Measurements from ENCODE around the gene COMMD10. TPM values are rescaled to one million over a fixed set of nuclear protein-coding genes. Genes with fewer than 3 reads are reported as not detected.
A peak's percentile ranks its signal among the peaks of the same experiment; 100 is the strongest.

Gene COMMD10
- total and polyA plus RNA-seq, 4 experiments from 2014 or later, result 31.4 to 54.3 (median 35.2) TPM

DNA sequence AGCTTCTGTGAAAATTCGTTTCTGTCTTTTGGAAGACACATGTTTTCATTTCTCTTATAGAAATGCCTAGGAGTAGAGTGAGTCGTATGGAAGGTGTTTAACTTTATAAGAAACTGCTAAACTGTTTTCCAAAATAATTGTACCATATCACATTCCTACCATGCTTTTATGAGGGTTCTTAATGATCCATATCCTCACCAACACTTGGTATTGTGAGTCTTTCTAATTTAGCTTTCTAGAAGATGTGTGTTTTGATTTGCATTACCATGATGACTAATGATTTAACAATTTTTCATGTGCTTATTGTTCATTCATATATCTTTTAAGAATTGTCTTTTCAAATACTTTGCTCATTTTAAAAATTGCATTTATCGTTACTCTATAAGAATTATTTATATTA lies 223.6 kb downstream of the COMMD10 start:
- Histone ChIP-seq H3K4me1 (ENCODE audit: insufficient read depth, low read length) (no peaks in the 10 kb centered on the region), H3K9me3 (ENCODE audit: control insufficient read depth in 1 of 2, low read length in 2 of 2) (peaks cover 0 to 3% of the 10 kb centered on the region in 2 donors), H3K36me3 (ENCODE audit: insufficient read depth, low read length) (peaks cover 9% of the 10 kb centered on the region), H3K27ac (ENCODE audit: low read depth, low read length) (no peak overlapping the region), H3K27me3 (ENCODE audit: insufficient read depth, low read length) (no peaks in the 10 kb centered on the region), H3K4me3 (ENCODE audit: low read length in 2 of 2) (no peak overlapping the region)
- Mint-ChIP-seq H3K27ac (no peak overlapping the region), H3K9me3 (peaks cover 18 to 83% (median 65%) of the 10 kb centered on the region in 8 donors), H3K27me3 (no peaks in the 10 kb centered on the region), H3K36me3 (peaks cover 83 to 97% of the 10 kb centered on the region in 2 donors), H3K4me3 (no peak overlapping the region), H3K4me1 (peaks cover 0 to 9% (median 9%) of the 10 kb centered on the region in 4 donors)
- intact Hi-C loops (cut with micrococcal nuclease), result no loop called here
- DNase-seq, result no peak
- POLR2A ChIA-PET (ENCODE audit: partially characterized antibody), result no interaction called here
- CTCF ChIA-PET (ENCODE audit: partially characterized antibody), result no interaction called here

DNA sequence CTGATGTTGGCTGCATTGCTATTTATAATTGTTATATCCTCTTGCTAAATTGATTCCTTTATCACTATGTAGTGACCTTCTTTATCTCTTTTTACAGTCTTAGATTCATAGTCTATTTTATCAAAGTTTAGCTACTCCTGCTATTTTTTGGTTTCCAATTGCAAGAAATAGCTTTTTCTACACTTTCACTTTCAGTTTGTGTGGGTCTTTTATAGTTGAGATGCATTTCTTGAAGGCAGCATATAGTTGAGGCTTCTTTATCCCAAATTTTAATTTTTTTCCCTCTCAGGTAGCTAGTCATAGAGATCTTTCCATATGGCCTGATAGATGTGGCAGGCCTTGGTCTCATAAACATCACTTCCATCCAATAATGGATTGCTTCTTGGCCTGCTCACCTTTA lies 228.5 kb downstream of the COMMD10 start:
- ChIA-PET POLR2A (ENCODE audit: partially characterized antibody) (no interaction called here), CTCF (ENCODE audit: partially characterized antibody) (no interaction called here)
- Histone ChIP-seq H3K36me3 (ENCODE audit: insufficient read depth, low read length) (peaks cover 2% of the 10 kb centered on the region), H3K27ac (ENCODE audit: low read depth, low read length) (no peak overlapping the region), H3K9me3 (ENCODE audit: control insufficient read depth in 1 of 2, low read length in 2 of 2) (peaks cover 0 to 2% of the 10 kb centered on the region in 2 donors), H3K27me3 (ENCODE audit: insufficient read depth, low read length) (no peaks in the 10 kb centered on the region), H3K4me3 (ENCODE audit: low read length in 2 of 2) (no peak overlapping the region), H3K4me1 (ENCODE audit: insufficient read depth, low read length) (no peaks in the 10 kb centered on the region)
- Mint-ChIP-seq H3K4me1 (peaks cover 0 to 11% (median 9%) of the 10 kb centered on the region in 4 donors), H3K27me3 (no peaks in the 10 kb centered on the region), H3K27ac (peak overlapping the region in 2 of 7 donors; percentile 61 to 62), H3K4me3 (peak overlapping the region in 4 of 8 donors; percentile 0 to 54 (median 39)), H3K9me3 (peaks cover 6 to 65% (median 44%) of the 10 kb centered on the region in 8 donors), H3K36me3 (peaks cover 70 to 96% of the 10 kb centered on the region in 2 donors)
- no peak for DNase-seq
- intact Hi-C loops (cut with micrococcal nuclease), result no loop called here

DNA sequence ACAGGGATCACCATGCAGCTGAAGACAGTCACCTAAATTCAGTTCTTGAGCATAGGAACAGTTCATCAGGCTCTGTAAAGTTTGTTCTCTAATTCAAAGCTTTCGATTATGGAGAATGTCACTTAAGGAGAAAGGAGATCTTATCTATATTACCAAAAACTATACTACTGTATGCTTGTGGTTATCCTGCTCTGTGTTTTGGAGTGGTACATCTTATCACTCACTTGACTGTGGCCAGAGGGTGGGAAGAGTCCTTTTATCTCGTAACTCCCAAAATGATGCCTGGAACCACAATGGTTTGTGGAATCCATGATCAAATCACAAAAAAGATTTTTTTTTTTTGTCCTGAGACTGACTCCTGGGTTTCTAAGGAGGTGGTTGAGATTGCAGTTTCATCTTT lies 230.7 kb downstream of the COMMD10 start:
- H3K9me3 ChIP-seq (ENCODE audit: control insufficient read depth in 1 of 2, low read length in 2 of 2), result peaks cover 0 to 5% of the 10 kb centered on the region in 2 donors

DNA sequence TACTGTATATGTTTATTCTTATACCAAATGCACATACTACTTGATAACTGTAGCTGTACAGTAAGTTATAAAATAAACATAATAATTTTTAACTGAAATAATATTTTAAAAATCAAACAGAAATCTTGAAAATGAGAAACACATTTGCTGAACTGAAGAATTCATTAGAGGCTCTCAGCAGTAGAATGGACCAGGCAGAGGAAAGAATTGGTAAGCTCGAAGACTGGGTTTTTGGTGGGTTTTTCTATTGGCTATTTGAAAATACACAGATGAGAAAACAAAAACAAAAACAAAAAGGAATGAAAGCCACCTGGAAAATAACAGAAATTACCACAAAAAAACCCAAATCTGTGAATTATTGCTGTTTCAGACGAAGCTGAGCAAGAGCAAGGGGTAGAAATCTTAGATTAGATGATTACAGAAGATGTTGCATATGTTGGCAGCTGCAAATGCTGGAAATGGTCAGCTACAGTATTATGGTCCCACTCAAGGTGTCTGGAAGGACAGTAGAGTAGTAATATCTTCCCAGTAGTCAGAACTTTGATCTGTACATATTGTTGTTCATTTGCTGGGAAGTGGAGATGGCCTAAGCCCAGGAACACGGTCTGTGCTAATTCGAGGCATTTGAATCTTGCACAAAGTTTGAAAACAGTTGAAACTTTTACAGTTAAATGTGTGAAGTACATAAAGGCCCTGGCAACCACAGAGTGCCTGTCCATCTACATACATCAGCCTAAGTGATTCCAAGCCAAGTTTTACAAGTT lies 233.4 kb downstream of the COMMD10 start:
- Mint-ChIP-seq H3K27me3 (no peaks in the 10 kb centered on the region), H3K4me3 (peak overlapping the region in 1 of 8 donors; percentile 53), H3K27ac (no peak overlapping the region), H3K36me3 (peaks cover 78 to 98% of the 10 kb centered on the region in 2 donors), H3K4me1 (peaks cover 0 to 4% (median 1%) of the 10 kb centered on the region in 4 donors), H3K9me3 (peaks cover 8 to 67% (median 42%) of the 10 kb centered on the region in 8 donors)
- Histone ChIP-seq H3K36me3 (ENCODE audit: insufficient read depth, low read length) (peaks cover 7% of the 10 kb centered on the region), H3K4me3 (ENCODE audit: low read length in 2 of 2) (no peak overlapping the region), H3K9me3 (ENCODE audit: control insufficient read depth in 1 of 2, low read length in 2 of 2) (peaks cover 0 to 5% of the 10 kb centered on the region in 2 donors), H3K27me3 (ENCODE audit: insufficient read depth, low read length) (no peaks in the 10 kb centered on the region), H3K4me1 (ENCODE audit: insufficient read depth, low read length) (no peaks in the 10 kb centered on the region), H3K27ac (ENCODE audit: low read depth, low read length) (no peak overlapping the region)
- ChIA-PET CTCF (ENCODE audit: partially characterized antibody) (no interaction called here), POLR2A (ENCODE audit: partially characterized antibody) (no interaction called here)
- intact Hi-C loops (cut with micrococcal nuclease), result no loop called here
- DNase-seq, result no peak

More for the DNA sequence above, 230.7 kb downstream of the COMMD10 start:
- CTCF ChIA-PET (ENCODE audit: partially characterized antibody), result no interaction called here
- Histone ChIP-seq H3K4me1 (ENCODE audit: insufficient read depth, low read length) (no peaks in the 10 kb centered on the region), H3K4me3 (ENCODE audit: low read length in 2 of 2) (no peak overlapping the region), H3K27ac (ENCODE audit: low read depth, low read length) (no peak overlapping the region), H3K27me3 (ENCODE audit: insufficient read depth, low read length) (no peaks in the 10 kb centered on the region), H3K36me3 (ENCODE audit: insufficient read depth, low read length) (peaks cover 7% of the 10 kb centered on the region)
- intact Hi-C loops (cut with micrococcal nuclease), result no loop called here
- H3K9me3 Mint-ChIP-seq, result peaks cover 5 to 66% (median 42%) of the 10 kb centered on the region in 8 donors
- peaks cover 77 to 99% of the 10 kb centered on the region in 2 donors for H3K36me3 Mint-ChIP-seq
- H3K27ac Mint-ChIP-seq, result no peak overlapping the region
- no peak for DNase-seq
- H3K4me3 Mint-ChIP-seq, result no peak overlapping the region
- no peaks in the 10 kb centered on the region for H3K27me3 Mint-ChIP-seq
- H3K4me1 Mint-ChIP-seq, result peaks cover 0 to 11% (median 9%) of the 10 kb centered on the region in 4 donors
- POLR2A ChIA-PET (ENCODE audit: partially characterized antibody), result no interaction called here

DNA sequence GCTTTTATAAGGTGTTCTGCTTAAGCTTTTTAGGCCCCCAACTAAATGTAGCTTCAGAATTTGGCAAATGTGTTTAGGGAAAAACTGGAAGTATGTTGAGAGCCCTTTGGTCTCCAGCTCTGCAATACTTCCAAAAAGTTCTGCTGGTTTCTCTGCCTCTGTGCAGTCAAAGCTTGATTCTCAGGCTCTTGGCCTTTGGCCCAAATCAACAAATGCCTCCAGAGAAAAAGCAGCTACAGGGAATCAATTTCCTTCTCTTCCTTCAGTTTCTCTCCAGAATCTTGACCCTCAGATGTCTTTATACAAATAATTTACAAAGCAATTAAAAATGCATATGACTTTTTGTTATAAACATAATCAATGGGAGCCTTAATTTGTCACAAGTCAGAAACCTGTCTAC lies 235.7 kb downstream of the COMMD10 start:
- intact Hi-C loops (cut with micrococcal nuclease), result no loop called here
- H3K4me1 ChIP-seq (ENCODE audit: insufficient read depth, low read length), result no peaks in the 10 kb centered on the region
- CTCF ChIA-PET (ENCODE audit: partially characterized antibody), result no interaction called here
- no peak overlapping the region for H3K27ac ChIP-seq (ENCODE audit: low read depth, low read length)
- H3K4me1 Mint-ChIP-seq, result no peaks in the 10 kb centered on the region
- peaks cover 8 to 76% (median 49%) of the 10 kb centered on the region in 8 donors for H3K9me3 Mint-ChIP-seq
- POLR2A ChIA-PET (ENCODE audit: partially characterized antibody), result no interaction called here
- H3K4me3 Mint-ChIP-seq, result no peak overlapping the region
- DNase-seq, result no peak
- H3K4me3 ChIP-seq (ENCODE audit: low read length in 2 of 2), result no peak overlapping the region
- peaks cover 7% of the 10 kb centered on the region for H3K36me3 ChIP-seq (ENCODE audit: insufficient read depth, low read length)
- peaks cover 0 to 5% of the 10 kb centered on the region in 2 donors for H3K9me3 ChIP-seq (ENCODE audit: control insufficient read depth in 1 of 2, low read length in 2 of 2)
- H3K27me3 ChIP-seq (ENCODE audit: insufficient read depth, low read length), result no peaks in the 10 kb centered on the region
- peaks cover 70 to 98% of the 10 kb centered on the region in 2 donors for H3K36me3 Mint-ChIP-seq
- no peak overlapping the region for H3K27ac Mint-ChIP-seq
- H3K27me3 Mint-ChIP-seq, result no peaks in the 10 kb centered on the region

DNA sequence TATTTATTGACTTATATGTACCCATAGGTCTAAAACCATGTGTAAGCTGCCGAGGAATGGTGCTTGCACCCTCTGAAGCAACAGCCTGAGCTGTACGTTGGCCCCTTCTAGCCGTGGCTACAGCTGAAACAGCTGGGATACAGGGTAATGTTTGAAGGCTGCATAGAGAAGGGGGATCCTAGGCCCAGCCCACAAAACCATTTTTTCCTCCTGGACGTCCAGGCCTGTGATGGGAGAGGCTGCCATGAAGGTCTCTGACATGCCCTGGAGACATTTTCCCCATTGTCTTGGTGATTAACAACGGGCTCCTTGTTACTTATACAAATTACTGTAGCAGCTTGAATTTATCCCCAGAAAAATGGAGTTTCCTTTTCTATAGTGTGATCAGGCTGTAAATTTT lies 244.7 kb downstream of the COMMD10 start:
- no peak for DNase-seq
- H3K36me3 ChIP-seq (ENCODE audit: insufficient read depth, low read length), result no peaks in the 10 kb centered on the region
- peaks cover 0 to 6% of the 10 kb centered on the region in 2 donors for H3K9me3 ChIP-seq (ENCODE audit: control insufficient read depth in 1 of 2, low read length in 2 of 2)
- Mint-ChIP-seq H3K27me3 (no peaks in the 10 kb centered on the region), H3K36me3 (peaks cover 59 to 83% of the 10 kb centered on the region in 2 donors), H3K4me3 (no peak overlapping the region), H3K9me3 (peaks cover 2 to 87% (median 65%) of the 10 kb centered on the region in 8 donors), H3K27ac (no peak overlapping the region), H3K4me1 (no peaks in the 10 kb centered on the region)
- H3K27me3 ChIP-seq (ENCODE audit: insufficient read depth, low read length), result no peaks in the 10 kb centered on the region
- ChIA-PET POLR2A (ENCODE audit: partially characterized antibody) (no interaction called here), CTCF (ENCODE audit: partially characterized antibody) (no interaction called here)
- no peak overlapping the region for H3K27ac ChIP-seq (ENCODE audit: low read depth, low read length)
- H3K4me1 ChIP-seq (ENCODE audit: insufficient read depth, low read length), result no peaks in the 10 kb centered on the region
- intact Hi-C loops (cut with micrococcal nuclease), result no loop called here
- H3K4me3 ChIP-seq (ENCODE audit: low read length in 2 of 2), result no peak overlapping the region

DNA sequence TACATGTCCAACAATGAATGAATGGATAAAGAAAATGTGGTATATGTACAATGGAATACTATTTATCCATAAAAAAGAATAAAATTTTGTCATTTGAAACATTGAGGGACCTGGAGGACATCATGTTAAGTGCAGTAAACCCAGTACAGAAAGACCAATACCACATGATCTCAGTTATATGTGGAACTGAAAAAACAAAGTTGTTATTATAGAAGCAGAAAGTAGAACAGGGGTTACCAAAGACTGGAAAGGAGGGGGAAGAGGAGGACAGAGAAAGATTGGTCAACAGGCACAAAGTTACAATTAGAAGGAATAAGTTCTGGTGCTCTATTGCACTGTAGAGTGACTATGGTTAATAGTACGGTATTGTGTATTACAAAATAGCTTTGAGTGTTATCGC lies 256.0 kb downstream of the COMMD10 start:
- no peaks in the 10 kb centered on the region for H3K4me1 ChIP-seq (ENCODE audit: insufficient read depth, low read length)
- H3K27ac ChIP-seq (ENCODE audit: low read depth, low read length), result no peak overlapping the region
- DNase-seq, result no peak
- ChIA-PET CTCF (ENCODE audit: partially characterized antibody) (no interaction called here), POLR2A (ENCODE audit: partially characterized antibody) (no interaction called here)
- no peaks in the 10 kb centered on the region for H3K4me1 Mint-ChIP-seq
- no peak overlapping the region for H3K4me3 Mint-ChIP-seq
- intact Hi-C loops (cut with micrococcal nuclease), result no loop called here
- H3K27me3 Mint-ChIP-seq, result no peaks in the 10 kb centered on the region
- H3K27me3 ChIP-seq (ENCODE audit: insufficient read depth, low read length), result no peaks in the 10 kb centered on the region
- peaks cover 9 to 66% (median 47%) of the 10 kb centered on the region in 8 donors for H3K9me3 Mint-ChIP-seq
- no peaks in the 10 kb centered on the region for H3K36me3 ChIP-seq (ENCODE audit: insufficient read depth, low read length)
- no peak overlapping the region for H3K27ac Mint-ChIP-seq
- peaks cover 27 to 49% of the 10 kb centered on the region in 2 donors for H3K36me3 Mint-ChIP-seq
- H3K4me3 ChIP-seq (ENCODE audit: low read length in 2 of 2), result no peak overlapping the region
- H3K9me3 ChIP-seq (ENCODE audit: control insufficient read depth in 1 of 2, low read length in 2 of 2), result peaks cover 0 to 8% of the 10 kb centered on the region in 2 donors

All from CD4-positive, alpha-beta memory T cell (primary cell).